Ramos (cell line): ENCODE results near the gene RAPGEF5.

Experiments
- in situ Hi-C: fragments of 300-500 bp; cut with MboI; formaldehyde crosslinking; loops from one replicate; pipeline ENCODE4 v1.14.3; 2022; ENCODE audit warnings: low sequenced_read_pairs; ENCODE audit not compliant: unreplicated experiment

Gene RAPGEF5

DNA sequence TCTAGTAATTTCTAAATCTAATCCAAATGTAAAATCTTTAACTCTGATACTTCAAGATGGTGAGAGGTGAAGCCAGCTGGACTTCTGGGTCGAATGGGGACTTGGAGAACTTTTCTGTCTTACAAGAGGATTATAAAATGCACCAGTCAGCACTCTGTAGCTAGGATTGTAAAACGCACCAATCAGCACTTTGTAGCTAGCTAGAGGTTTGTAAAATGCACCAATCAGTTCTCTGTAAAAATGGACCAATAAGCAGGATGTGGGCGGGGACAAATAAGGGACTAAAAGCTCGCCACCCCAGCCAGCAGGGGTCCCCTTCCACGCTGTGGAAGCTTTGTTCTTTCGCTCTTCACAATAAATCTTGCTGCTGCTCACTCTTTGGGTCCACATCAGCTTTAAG is 278.1 kb downstream of the RAPGEF5 start:
- in situ Hi-C loops = loop anchor here (25.0 kb wide), 1 partner anchor 983 kb away; no protein-coding TSS in a partner anchor

DNA sequence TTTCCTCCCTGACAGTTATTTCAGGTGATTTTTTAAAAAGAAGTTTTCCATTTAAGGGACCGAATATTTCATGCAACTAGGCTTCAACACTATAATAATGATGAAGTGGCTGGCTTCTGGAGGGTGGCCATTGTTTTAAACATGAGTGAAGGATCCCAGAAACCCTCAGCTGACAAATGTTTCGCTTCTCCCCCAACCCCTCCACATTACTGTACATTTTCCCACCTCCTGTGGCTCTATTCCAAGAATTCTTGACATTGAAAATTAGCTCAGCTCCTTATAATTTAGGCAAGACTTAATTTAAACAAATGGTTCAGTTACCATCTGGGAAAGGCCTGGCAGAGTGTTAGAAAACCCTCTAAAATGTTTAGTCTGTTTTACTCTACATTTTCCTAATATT is 281.4 kb downstream of the RAPGEF5 start:
- in situ Hi-C loops = loop anchor here (25.0 kb wide), 1 partner anchor 987 kb away; no protein-coding TSS in a partner anchor

DNA sequence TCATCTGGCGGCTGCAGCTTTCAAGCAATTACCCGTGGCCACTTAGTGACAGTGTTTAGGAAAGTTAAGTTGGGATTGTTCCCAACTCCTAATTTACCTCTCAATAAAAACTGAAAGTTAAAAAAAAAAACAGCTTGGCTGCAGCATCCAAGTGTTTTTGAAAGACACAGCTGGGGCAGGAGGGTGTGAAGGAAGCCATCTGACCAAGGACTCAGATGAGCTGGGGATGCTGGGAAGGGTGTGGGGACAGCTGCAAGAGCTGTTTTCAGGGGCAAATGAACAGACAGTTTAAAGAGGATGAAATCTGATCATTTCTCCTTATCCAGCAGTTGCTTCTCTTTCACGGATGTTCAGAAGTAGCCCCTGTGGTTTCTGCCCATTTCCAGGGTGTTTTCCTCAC is 282.1 kb downstream of the RAPGEF5 start:
- in situ Hi-C loops = loop anchor here (25.0 kb wide), 1 partner anchor 987 kb away; no protein-coding TSS in a partner anchor
